Ascending aorta (tissue), 2 donors: ENCODE data around the gene KCNIP4. TPM values are rescaled to one million over a fixed set of nuclear protein-coding genes. Genes with fewer than 3 reads are reported as not detected.

Source experiments
- DNase-seq, 2 donors: peaks; one replicate each; pipeline ENCODE4 v3.0.0-alpha.2; 2019; ENCODE audit warnings: low spot score in 2 of 2
- H3K27ac ChIP-seq, 2 donors: fragments of 200-600 bp; sonication (generic); one replicate each; pipeline ENCODE4 v1.5.1; 2016 to 2017; ENCODE audit warnings: mild to moderate bottlenecking in 1 of 2
- H3K27me3 ChIP-seq: fragments of 200-600 bp; sonication (generic); one replicate; pipeline ENCODE4 v1.5.1; 2017
- H3K36me3 ChIP-seq, 2 donors: fragments of 200-600 bp; sonication (generic); one replicate each; pipeline ENCODE4 v1.5.1; 2016
- H3K4me1 ChIP-seq, 2 donors: fragments of 200-600 bp; sonication (generic); one replicate each; pipeline ENCODE4 v1.5.1; 2016 to 2017; ENCODE audit warnings: mild to moderate bottlenecking in 1 of 2
- H3K4me3 ChIP-seq, 2 donors: fragments of 200-600 bp; sonication (generic); one replicate each; pipeline ENCODE4 v1.5.1; 2016 to 2017; ENCODE audit warnings: mild to moderate bottlenecking in 1 of 2
- H3K9me3 ChIP-seq, 2 donors: fragments of 200-600 bp; sonication (generic); one replicate each; pipeline ENCODE4 v1.5.1; 2016
- intact Hi-C: fragments of 100-400 bp; cut with DNase I; formaldehyde crosslinking; loops from one replicate; pipeline ENCODE4 v1.15.1; 2023
- total RNA-seq: library from RNA; depleted of rRNA; stranded (reverse); fragments of >200 nt; gene quantifications from one replicate; pipeline ENCODE4 v1.1.0, GENCODE V29; 2016
- TF ChIP-seq, protein P1 (sequence below), 3 experiments: fragments of 200-600 bp in 2 of 3; fragments of 450-650 bp in 1 of 3; sonication (generic) in 2 of 3; IDR thresholded peaks; one replicate each; pipeline ENCODE4 v1.5.1; 2016 to 2019; ENCODE audit warnings: antibody characterized with exemption in 3 of 3, mild to moderate bottlenecking in 1 of 3, moderate library complexity in 1 of 3

Gene KCNIP4
- total RNA-seq, 1 donor from 2014 or later: not detected

- Histone ChIP-seq H3K27me3 (no peaks in the 10 kb centered on the region), H3K9me3 (no peaks in the 10 kb centered on the region), H3K4me3 (no peak overlapping the region), H3K36me3 (no peaks in the 10 kb centered on the region), H3K4me1 (no peaks in the 10 kb centered on the region), H3K27ac (no peak overlapping the region)
- TF ChIP-seq, protein P1, sequence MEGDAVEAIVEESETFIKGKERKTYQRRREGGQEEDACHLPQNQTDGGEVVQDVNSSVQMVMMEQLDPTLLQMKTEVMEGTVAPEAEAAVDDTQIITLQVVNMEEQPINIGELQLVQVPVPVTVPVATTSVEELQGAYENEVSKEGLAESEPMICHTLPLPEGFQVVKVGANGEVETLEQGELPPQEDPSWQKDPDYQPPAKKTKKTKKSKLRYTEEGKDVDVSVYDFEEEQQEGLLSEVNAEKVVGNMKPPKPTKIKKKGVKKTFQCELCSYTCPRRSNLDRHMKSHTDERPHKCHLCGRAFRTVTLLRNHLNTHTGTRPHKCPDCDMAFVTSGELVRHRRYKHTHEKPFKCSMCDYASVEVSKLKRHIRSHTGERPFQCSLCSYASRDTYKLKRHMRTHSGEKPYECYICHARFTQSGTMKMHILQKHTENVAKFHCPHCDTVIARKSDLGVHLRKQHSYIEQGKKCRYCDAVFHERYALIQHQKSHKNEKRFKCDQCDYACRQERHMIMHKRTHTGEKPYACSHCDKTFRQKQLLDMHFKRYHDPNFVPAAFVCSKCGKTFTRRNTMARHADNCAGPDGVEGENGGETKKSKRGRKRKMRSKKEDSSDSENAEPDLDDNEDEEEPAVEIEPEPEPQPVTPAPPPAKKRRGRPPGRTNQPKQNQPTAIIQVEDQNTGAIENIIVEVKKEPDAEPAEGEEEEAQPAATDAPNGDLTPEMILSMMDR (IDR thresholded peaks at IDR 0.05): no peak
- intact Hi-C loops: no loop called here
- DNase-seq: no peak
These were observed 1069.8 kb downstream of the KCNIP4 start for GRCh38 chr4:20878806-20879205.

- intact Hi-C loops: no loop called here
- no peak for DNase-seq
- Histone ChIP-seq H3K9me3 (no peaks in the 10 kb centered on the region), H3K4me3 (no peak overlapping the region), H3K4me1 (no peaks in the 10 kb centered on the region), H3K27ac (no peak overlapping the region), H3K36me3 (no peaks in the 10 kb centered on the region), H3K27me3 (no peaks in the 10 kb centered on the region)
- TF ChIP-seq, protein P1 (IDR thresholded peaks at IDR 0.05): no peak
These were observed 1078.1 kb downstream of the KCNIP4 start for GRCh38 chr4:20870436-20870835.

DNA sequence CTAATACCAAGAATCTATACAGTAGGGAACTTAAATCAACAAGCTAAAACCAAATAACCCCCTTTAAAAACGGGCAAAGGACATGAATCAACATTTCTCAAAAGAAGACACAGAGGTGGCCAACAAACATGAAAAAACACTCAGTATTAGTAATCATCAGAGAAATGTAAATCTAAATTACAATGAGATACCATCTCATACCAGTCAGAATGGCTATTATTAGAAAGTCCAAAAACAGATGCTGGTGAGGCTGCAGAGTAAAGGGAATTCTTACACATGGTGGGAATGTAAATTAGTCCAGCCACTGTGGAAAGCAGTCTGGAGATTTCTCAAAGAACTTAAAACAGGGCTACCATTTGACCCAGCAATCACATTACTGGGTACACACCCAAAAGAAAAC, 1080.5 kb downstream of the KCNIP4 start:
- Histone ChIP-seq H3K4me1 (no peaks in the 10 kb centered on the region), H3K4me3 (no peak overlapping the region), H3K27ac (no peak overlapping the region), H3K27me3 (no peaks in the 10 kb centered on the region), H3K36me3 (no peaks in the 10 kb centered on the region), H3K9me3 (no peaks in the 10 kb centered on the region)
- TF ChIP-seq, protein P1 (IDR thresholded peaks at IDR 0.05): no peak
- intact Hi-C loops: no loop called here
- no peak for DNase-seq

DNA sequence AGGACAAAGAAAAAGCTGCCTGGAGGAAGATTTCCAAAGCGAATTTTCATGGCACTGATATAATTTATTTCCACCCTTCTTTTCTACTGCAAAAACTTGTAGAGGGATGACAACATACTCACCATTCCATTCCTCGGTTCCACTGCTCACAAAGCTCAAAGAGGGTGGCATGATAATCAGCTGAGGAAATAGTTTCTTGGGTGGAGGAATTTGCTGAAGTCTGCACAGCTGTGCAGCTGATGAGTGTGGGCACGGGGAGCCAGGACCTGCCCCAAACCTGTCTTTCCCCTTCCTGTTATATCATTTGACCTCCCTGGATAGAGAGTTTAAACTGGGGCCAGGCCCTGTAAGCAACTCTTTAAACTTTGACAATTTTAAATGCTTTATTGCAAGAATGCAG, 1087.7 kb downstream of the KCNIP4 start:
- Histone ChIP-seq H3K9me3 (no peaks in the 10 kb centered on the region), H3K36me3 (no peaks in the 10 kb centered on the region), H3K4me3 (no peak overlapping the region), H3K27me3 (no peaks in the 10 kb centered on the region), H3K27ac (no peak overlapping the region), H3K4me1 (no peaks in the 10 kb centered on the region)
- intact Hi-C loops: no loop called here
- no peak for DNase-seq
- TF ChIP-seq, protein P1 (IDR thresholded peaks at IDR 0.05): no peak

- H3K9me3 ChIP-seq: no peaks in the 10 kb centered on the region
- TF ChIP-seq, protein P1 (IDR thresholded peaks at IDR 0.05): no peak
- no peaks in the 10 kb centered on the region for H3K27me3 ChIP-seq
- no peaks in the 10 kb centered on the region for H3K4me1 ChIP-seq
- H3K36me3 ChIP-seq: no peaks in the 10 kb centered on the region
- intact Hi-C loops: no loop called here
- H3K4me3 ChIP-seq: no peak overlapping the region
- H3K27ac ChIP-seq: no peak overlapping the region
- no peak for DNase-seq
These were observed 1089.3 kb downstream of the KCNIP4 start for GRCh38 chr4:20859097-20859781.

GRCh38 chr4:20857081-20857480, 1091.5 kb downstream of the KCNIP4 start:
- intact Hi-C loops: no loop called here
- Histone ChIP-seq H3K4me1 (no peaks in the 10 kb centered on the region), H3K27ac (no peak overlapping the region), H3K27me3 (no peaks in the 10 kb centered on the region), H3K36me3 (no peaks in the 10 kb centered on the region), H3K4me3 (no peak overlapping the region), H3K9me3 (no peaks in the 10 kb centered on the region)
- no peak for DNase-seq
- TF ChIP-seq, protein P1 (IDR thresholded peaks at IDR 0.05): no peak
